ENCODE results near the gene FLAD1.
A peak's percentile ranks its signal among the peaks of the same experiment; 100 is the strongest.
"Not testable (repeated sequence)": the region's sequence is repeated elsewhere in the genome, so short reads cannot be mapped to it uniquely, and the experiment has no call there.

The FLAD1 gene

DNA sequence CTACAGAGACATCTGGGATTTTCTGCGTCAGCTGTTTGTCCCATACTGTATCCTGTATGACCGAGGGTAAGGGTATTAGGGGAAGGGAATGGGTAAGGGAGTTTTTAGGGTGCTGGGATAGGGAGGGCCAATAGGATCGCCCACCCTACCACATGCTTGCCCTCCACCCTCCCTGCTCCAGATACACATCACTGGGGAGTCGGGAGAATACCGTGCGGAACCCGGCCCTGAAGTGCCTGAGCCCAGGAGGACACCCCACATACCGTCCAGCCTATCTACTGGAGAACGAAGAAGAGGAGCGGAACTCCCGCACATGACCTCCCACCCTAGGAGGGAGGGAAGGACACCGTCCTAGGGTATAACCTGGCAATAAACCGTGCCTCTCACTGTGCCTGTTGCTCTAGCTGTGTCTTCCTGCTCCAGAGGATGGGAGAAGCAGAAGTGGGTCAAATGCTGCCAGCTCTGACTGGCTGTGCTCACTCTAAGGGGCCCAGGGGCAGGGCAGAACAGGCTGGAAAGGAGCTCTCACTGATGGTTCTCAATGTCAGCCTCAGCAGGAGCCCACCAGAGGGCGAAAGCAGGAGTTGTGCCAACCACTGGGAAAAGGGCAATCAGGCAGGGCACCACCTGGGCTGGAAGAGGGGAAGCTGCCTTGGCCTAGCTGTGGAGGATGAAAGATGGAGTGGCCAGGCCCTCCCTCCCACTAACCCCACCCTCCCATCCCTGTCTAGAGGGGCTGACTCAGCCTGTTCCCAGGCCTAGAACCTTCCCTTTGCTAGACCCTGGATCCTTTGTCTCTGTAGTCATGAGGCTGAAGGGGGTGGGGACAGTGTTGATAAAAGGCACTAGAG lies 9.8 kb downstream of the FLAD1 start:
- no peak for DNase-seq

DNA sequence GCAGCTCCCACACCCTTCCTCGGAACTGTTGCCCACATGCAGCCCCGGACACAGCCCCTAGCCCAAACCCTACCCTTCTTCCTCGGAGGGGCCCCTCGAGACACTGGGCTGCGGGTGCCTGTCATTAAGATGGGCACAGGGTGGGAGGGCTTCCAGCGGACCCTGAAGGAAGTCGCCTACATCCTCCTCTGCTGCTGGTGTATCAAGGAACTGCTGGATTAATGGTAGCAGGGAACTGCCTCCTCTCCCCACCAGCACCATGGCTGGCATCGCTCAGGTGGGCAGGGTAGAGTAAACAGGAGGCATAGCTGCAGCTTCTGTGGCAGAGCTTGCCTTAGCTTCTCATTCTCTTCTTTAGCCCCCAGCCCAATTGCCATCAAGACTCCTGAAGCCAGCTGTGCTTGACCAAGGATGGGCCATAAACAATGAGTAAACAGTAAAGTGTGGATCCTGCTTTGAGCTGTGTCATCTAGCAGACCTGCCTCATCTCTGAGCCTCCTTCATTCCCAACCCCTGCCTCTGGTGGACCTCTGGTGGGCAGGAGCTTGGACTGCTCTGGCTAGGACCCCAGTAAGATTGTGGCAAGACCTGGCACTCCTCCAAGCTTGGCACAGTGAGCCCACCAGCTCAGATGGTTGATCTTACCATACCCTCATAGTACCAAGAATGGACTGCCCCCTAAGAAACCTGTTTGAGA lies 10.6 kb downstream of the FLAD1 start, which contains the start of gene LENEP:
TSS of gene LENEP (plus strand) at position 15 of the 697 bp plus-strand sequence. CDS start at position 37, 22 bp downstream.
- DNase-seq, result no peak

- no peak for DNase-seq
These were observed 11.1 kb downstream of the FLAD1 start for GRCh38 chr1:154994269-154994587.

GRCh38 chr1:154994591-154994990 lies 11.4 kb downstream of the FLAD1 start:
- DNase-seq, result no peak

DNA sequence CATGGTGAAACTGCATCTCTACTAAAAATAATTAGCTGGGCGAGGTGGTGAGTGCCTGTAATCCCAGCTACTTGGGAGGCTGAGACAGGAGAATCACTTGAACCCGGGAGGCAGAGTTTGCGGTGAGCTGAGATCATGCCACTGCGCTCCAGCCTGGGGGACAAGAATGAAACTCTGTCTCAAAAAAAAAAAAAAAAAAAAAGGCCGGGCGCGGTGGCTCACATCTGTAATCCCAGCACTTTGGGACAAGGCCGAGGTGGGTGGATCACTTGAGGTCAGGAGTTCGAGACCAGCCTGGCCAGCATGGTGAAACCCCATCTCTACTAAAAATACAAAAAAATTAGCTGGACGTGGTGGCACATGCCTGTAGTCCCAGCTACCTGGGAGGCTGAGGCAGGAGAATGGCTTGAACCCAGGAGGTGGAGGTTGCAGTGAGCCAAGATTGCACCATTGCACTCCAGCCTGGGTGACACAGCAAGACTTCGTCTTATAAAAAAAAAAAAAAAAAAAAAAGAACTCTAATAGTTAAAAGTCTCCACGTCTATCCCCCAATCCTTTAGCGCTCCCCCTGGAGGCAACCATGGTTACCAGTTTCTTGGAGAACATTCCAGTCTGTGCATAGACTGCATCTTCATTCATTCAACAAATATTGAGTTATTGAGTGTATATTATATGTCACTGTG lies 12.3 kb downstream of the FLAD1 start:
- DNase-seq, result not testable (repeated sequence)

- no peak for DNase-seq
These were observed 14.0 kb downstream of the FLAD1 start for GRCh38 chr1:154996966-154997701.

DNA sequence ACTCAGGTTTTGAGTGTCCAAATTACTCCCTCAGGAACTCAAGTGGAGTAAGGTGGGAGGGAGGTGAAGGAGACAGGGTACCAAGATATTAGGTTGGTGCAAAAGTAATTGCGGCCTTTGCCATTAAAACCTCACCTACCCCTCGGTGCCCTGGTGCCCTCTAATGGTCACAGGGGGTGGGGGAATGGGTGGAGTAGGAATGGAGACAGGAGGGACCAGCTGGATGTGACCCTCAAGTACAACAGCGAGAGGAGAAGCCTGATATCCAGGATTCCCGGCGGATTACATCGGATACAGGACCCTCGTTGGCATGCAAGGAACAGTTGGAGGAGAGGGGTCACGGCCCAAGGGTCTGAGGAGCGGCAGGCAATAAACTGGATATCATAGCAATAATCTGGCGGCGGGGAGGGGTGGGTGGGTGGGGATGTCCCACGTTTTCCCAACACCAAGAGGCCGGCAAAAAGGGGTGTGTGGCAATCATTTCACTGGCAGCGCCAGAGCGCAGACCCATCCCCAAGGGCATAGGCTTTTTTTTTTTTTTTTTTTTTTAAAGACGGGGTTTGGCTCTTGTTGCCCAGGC lies 15.1 kb downstream of the FLAD1 start:
- DNase-seq, result no peak

DNA sequence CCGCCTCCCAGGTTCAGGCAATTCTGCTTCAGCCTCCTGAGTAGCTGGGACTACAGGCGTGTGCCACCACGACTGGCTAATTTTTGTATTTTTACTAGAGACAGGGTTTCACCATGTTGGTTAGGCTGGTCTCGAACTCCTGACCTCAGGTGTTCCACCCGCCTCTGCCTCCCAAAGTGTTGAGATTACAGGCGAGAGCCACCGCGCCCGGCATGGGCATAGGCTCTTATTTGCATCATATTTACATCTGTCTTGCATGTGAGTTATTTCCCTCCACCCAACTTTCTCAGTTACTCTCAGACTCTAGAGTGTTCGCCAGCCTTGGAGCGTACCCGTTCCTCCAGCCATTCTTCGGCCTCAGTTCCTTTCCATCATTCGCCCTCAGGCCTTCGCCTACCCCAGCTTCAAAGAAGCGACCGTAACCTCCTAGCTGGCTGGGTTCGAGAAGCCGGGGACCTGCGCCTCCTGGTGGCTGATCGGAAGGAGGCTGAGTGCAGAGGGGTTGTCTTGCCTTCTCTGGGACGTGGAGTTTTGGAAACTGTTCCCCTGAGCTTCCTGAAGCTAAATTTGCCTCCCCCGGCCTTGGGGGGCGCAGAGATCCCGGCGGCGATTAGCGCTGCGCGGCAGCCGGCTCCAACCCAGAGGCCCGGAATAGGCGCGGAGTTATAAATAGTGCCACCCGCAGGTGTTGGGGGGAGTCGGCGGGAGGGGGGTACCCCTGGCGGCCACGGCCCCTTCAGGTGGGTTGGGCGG lies 15.8 kb downstream of the FLAD1 start:
- peak; percentile 72 for DNase-seq

DNA sequence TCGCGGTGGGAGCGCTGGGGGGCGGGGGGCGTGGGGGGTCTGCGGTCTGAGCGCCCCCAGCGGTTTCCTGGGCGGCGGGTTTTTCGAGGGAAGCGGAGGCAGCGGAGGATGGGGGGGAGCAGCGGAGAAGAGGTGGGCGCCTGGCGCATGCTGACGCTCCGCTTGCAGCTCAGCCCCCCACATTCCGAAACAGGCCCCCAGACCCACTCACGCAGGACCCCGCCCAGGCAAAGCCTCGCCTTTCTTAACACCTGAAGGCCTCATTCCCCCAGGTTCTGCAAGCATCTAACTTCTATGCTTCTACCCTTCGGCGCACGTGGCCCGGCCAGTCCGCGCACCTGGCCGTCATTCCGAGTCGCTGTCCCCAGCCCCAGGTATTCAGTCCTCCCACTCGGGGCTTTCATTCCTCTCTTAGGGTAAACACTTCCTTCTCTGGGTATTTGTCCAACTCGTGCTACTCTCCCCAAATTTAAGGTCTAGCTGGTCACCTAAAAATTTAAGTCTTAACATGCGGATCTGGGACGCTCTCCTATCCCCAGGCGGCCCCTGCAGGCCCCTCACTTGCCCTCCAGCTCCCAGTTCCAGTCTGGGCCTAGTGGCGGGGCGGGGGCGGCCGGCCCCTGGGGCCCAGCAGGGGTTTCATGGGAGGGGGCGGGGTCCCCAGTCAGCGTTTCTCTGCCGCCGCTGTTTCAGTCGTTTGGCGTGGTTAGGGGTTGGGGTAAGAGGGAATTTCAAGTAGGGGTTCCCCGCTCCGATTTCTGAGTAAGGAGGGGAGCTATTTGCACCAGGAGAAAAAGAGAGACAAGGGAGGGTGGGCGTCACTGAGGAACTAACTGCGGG lies 16.6 kb downstream of the FLAD1 start:
- DNase-seq, result no peak

DNA sequence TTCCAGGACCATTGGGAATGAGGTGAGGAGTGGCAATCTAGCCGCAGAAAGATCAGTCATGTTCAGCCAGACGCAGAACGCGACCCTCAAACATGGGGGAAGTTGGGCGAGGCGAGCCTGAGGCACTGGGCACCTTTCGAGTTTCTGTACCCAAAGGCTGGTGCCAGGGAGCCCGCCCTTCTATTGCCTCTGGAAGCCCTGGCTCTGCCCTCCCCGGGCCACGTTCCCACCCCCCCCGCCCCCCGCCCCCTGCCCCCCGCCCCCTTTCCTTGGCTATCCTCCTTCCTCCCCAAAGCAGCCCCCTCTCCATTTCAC lies 17.2 kb downstream of the FLAD1 start:
- no peak for DNase-seq

- DNase-seq, result peak; percentile 76
These were observed 17.7 kb downstream of the FLAD1 start for GRCh38 chr1:155000726-155001424.

DNA sequence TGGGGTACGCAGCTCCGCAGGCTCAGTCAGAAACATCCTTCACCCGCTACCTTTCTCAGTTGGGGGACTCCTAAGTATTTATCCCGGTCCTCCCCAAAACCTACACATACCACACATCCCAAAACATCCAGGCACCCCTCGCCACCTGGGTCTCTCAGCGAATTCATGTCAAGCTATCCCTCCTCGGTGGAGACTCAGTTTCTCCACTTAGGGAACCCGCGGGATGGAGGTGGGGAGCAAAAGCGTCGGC lies 18.2 kb downstream of the FLAD1 start:
- DNase-seq, result no peak

DNA sequence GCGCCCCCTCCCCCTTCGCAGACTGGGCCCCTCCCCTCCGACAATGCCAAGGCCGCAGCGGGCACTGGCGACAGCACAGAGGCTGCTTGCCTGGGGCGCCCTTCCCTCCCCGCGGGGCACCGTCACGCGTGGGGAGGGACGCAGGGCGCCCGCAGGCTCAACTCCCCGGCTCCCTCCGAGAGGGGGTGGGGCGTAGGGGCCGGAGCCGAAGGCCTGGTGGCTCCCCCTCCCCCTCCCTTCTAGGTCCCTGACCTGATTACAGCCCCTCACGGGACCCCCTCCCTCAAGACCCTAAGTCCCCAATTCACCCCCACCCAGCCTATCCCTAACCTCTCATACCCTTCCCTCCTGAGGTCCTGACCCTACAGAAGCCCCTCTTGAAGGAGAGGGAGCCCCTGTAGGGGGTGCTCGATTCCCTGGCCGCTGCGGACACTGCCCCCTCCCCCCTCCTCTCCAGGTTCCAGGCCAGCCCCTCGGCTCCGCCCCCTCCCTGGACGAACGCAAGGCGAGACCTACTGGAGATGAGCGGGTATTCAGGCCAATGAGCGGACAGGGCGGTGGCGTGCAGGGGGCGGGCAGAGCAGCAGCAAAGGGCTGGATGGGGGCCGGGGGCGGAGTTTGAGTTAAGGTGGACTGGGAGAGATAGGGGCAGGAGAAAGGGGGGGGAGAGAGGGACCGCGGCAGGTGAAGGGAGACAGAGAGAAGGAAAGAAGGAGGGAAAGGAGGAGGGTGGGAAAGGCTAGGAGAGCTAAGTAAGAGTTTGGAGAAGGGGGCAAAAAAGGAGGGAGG lies 18.7 kb downstream of the FLAD1 start:
- peak; percentile 97 for DNase-seq

GRCh38 chr1:155002464-155003226 lies 19.5 kb downstream of the FLAD1 start, which contains the start of gene ZBTB7B:
Gene ZBTB7B, plus strand, starts transcription at chr1:155002802. Its CDS starts 11,859 bp downstream, at chr1:155014661.
- no peak for DNase-seq

DNA sequence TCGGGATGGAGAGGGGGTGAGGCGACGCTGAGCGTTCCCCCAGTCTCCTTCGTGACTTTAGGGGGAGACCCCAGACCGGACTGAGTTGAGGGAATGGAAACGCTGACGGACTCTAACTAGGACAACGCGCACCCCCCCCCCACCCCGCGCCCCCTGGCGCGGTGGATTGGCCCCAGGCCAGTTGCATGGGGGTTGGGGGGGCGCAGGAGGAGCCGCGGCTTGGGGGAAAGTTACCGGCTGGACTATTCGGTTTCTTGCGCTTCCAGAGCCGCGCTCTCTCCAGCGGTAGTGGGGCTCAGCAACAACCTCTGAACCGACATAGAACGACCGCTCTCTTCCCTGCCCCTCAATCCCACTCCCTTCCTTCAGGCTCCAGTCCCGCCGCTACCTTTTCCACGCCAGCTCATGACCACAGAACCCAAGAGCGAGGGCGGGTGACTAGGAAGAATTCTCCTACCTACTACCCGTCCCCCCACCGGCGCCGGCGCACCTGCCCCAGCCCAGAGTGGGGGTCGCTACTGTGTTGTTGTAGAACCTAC lies 20.2 kb downstream of the FLAD1 start:
- no peak for DNase-seq

- no peak for DNase-seq
These were observed 20.7 kb downstream of the FLAD1 start for GRCh38 chr1:155003766-155004351.

DNA sequence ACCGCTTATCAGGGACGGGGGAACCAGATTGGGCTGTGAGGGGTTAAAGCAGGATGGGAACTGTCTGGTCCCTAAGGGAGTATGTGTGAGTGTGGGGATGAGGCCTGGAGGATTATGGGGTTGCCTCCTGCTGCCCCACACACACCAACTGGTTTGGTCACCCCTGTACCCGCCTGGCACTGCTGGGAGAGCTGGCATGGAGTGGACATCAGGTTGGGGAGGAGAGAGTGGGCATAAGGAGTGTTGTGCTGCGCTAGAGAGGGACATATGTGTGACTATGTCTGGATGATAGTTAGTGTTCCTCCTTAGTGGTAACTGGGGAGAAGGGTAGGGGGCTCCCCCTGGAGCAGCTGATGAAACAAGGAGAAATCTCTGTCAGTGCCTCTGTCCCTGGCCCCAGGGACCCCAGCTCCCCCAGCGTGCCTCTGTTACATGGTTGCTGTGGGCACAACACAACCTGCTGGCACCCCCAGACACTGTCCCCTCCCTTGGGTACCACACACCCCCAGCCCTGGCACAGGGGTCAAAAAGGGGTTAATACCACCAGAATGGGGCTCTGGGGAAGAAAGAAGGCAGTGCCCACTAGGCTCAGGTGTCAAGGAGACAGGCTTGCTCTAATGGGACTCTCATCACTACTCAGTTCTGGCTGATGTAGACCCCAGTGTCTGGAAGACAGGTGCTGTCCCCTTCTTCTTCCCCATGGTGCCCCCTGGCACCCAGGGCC lies 21.4 kb downstream of the FLAD1 start:
- no peak for DNase-seq
